Gastrocnemius medialis (tissue), 4 donors: Measurements from ENCODE around the gene PTAFR. TPM values are rescaled to one million over a fixed set of nuclear protein-coding genes. Genes with fewer than 3 reads are reported as not detected.

ENCODE experiments used
- ATAC-seq, 2 donors: fragments of 150-250 bp; one replicate each; pipeline ENCODE4 v1.9.1; 2016
- DNase-seq, 2 donors: peaks; one replicate each; pipeline ENCODE4 v3.0.0-alpha.2; 2019
- H3K27ac ChIP-seq, 4 donors: fragments of 200-600 bp; sonication (generic); 1 replicate in 1 of 4; 2 replicates in 3 of 4; pipeline ENCODE4 v1.5.1; 2016 to 2018; ENCODE audit warnings: mild to moderate bottlenecking in 2 of 4, moderate library complexity in 1 of 4
- H3K27me3 ChIP-seq, 3 donors: fragments of 200-600 bp; sonication (generic) in 2 of 3; 1 replicate in 1 of 3; 2 replicates in 2 of 3; pipeline versions ENCODE4 v1.5.1 to v1.6.0; 2016 to 2019; ENCODE audit warnings: mild to moderate bottlenecking in 1 of 3, moderate library complexity in 1 of 3
- H3K36me3 ChIP-seq, 2 donors: fragments of 200-600 bp; sonication (generic) in 1 of 2; one replicate each; pipeline ENCODE4 v1.5.1; 2017 to 2018
- H3K4me1 ChIP-seq, 2 donors: fragments of 200-600 bp; sonication (generic) in 1 of 2; one replicate each; pipeline ENCODE4 v1.5.1; 2016 to 2017; ENCODE audit warnings: mild to moderate bottlenecking in 2 of 2
- H3K4me3 ChIP-seq, 4 donors: fragments of 200-600 bp; sonication (generic) in 3 of 4; 1 replicate in 1 of 4; 2 replicates in 3 of 4; pipeline ENCODE4 v1.5.1; 2016 to 2019; ENCODE audit warnings: mild to moderate bottlenecking in 2 of 4
- H3K9me3 ChIP-seq, 3 donors: fragments of 200-600 bp; sonication (generic) in 2 of 3; 1 replicate in 1 of 3; 2 replicates in 2 of 3; pipeline ENCODE4 v1.5.1; 2016 to 2019
- POLR2A ChIP-seq, 2 donors: fragments of 450-650 bp; IDR thresholded peaks; one replicate each; pipeline ENCODE4 v1.6.1; 2017; ENCODE audit warnings: antibody characterized with exemption in 2 of 2, mild to moderate bottlenecking in 2 of 2, moderate library complexity in 2 of 2
- in situ Hi-C, 4 donors: fragments of 200-750 bp; cut with MboI; loops; one replicate each; pipeline versions ENCODE4 v1.15.0 to v1.8.0; 2017; ENCODE audit warnings: low sequenced_read_pairs in 4 of 4
- intact Hi-C: fragments of 100-400 bp; cut with DNase I; formaldehyde crosslinking; loops from one replicate; pipeline ENCODE4 v1.15.1; 2023; ENCODE audit warnings: low total_unique reads
- total RNA-seq, 4 donors: library from RNA; depleted of rRNA; stranded (reverse); fragments of >200 nt; gene quantifications; one replicate each; pipeline versions ENCODE4 v1.1.0 to v1.2.3, GENCODE V29; 2016
- TF ChIP-seq, protein P1 (sequence below), 5 experiments: fragments of 450-650 bp in 3 of 5; fragments of 200-600 bp in 2 of 5; sonication (generic) in 2 of 5; IDR thresholded peaks in 4 of 5; conservative IDR thresholded peaks in 1 of 5; 1 replicate in 4 of 5; 2 replicates in 1 of 5; pipeline ENCODE4 v1.5.1; 2016 to 2019; ENCODE audit warnings: antibody characterized with exemption in 5 of 5, mild to moderate bottlenecking in 3 of 5, moderate library complexity in 3 of 5

PTAFR gene
- 1 to 10 TPM in 2 of 4 donors, under 1 TPM in 2; 0.76 to 1.5 (median 0.97) TPM for total RNA-seq

- Histone ChIP-seq H3K4me3 (peak within 1 kb of the TSS in 1 of 4 donors; percentile 11), H3K27ac (no peak within 1 kb of the TSS), H3K36me3 (no peaks in the 10 kb centered on the region), H3K4me1 (peaks cover 0 to 8% of the 10 kb centered on the region in 2 donors), H3K27me3 (no peaks in the 10 kb centered on the region), H3K9me3 (no peaks in the 10 kb centered on the region)
- DNase-seq (peak in 1 of 2 donors; percentile 17), ATAC-seq (no peak)
- intact Hi-C loops = no loop called here
- TF ChIP-seq POLR2A (IDR thresholded peaks at IDR 0.05) = no peak
- TF ChIP-seq, protein P1, sequence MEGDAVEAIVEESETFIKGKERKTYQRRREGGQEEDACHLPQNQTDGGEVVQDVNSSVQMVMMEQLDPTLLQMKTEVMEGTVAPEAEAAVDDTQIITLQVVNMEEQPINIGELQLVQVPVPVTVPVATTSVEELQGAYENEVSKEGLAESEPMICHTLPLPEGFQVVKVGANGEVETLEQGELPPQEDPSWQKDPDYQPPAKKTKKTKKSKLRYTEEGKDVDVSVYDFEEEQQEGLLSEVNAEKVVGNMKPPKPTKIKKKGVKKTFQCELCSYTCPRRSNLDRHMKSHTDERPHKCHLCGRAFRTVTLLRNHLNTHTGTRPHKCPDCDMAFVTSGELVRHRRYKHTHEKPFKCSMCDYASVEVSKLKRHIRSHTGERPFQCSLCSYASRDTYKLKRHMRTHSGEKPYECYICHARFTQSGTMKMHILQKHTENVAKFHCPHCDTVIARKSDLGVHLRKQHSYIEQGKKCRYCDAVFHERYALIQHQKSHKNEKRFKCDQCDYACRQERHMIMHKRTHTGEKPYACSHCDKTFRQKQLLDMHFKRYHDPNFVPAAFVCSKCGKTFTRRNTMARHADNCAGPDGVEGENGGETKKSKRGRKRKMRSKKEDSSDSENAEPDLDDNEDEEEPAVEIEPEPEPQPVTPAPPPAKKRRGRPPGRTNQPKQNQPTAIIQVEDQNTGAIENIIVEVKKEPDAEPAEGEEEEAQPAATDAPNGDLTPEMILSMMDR (IDR thresholded peaks at IDR 0.05 in 4 of 5, conservative IDR thresholded peaks at IDR 0.05 in 1 of 5) = no peak
- in situ Hi-C loops = no loop called here
Measured at GRCh38 chr1:28176492-28177470, at the start of gene PTAFR. Gene PTAFR (minus strand): TSS chr1:28176690. CDS start chr1:28151021, 25,669 bp downstream.

GRCh38 chr1:28213315-28213714 is 36.8 kb upstream of the PTAFR start:
- H3K27me3 ChIP-seq = no peaks in the 10 kb centered on the region
- intact Hi-C loops = no loop called here
- TF ChIP-seq, protein P1 (IDR thresholded peaks at IDR 0.05 in 4 of 5, conservative IDR thresholded peaks at IDR 0.05 in 1 of 5) = no peak
- TF ChIP-seq POLR2A (IDR thresholded peaks at IDR 0.05) = no peak
- H3K9me3 ChIP-seq = no peaks in the 10 kb centered on the region
- H3K4me1 ChIP-seq = peaks cover 29 to 36% of the 10 kb centered on the region in 2 donors
- peaks cover 0 to 41% of the 10 kb centered on the region in 2 donors for H3K36me3 ChIP-seq
- no peak overlapping the region for H3K4me3 ChIP-seq
- DNase-seq (no peak), ATAC-seq (no peak)
- in situ Hi-C loops = loop anchor here in 2 of 4 donors (5.0 kb wide), 1 partner anchor 121 kb away; no protein-coding TSS in a partner anchor
- H3K27ac ChIP-seq = peak overlapping the region in 2 of 4 donors; percentile 15 to 46

- no peak for TF ChIP-seq POLR2A (IDR thresholded peaks at IDR 0.05)
- TF ChIP-seq, protein P1 (IDR thresholded peaks at IDR 0.05 in 4 of 5, conservative IDR thresholded peaks at IDR 0.05 in 1 of 5) = no peak
- in situ Hi-C loops = loop anchor here (5.0 to 10.0 kb wide), 2 partner anchors 115 to 117 kb away; no protein-coding TSS in a partner anchor
- H3K27me3 ChIP-seq = no peaks in the 10 kb centered on the region
- peaks cover 29 to 36% of the 10 kb centered on the region in 2 donors for H3K4me1 ChIP-seq
- H3K9me3 ChIP-seq = no peaks in the 10 kb centered on the region
- intact Hi-C loops = loop anchor here (1.0 kb wide), 1 partner anchor 118 kb away; no protein-coding TSS in a partner anchor
- ATAC-seq = peak in 1 of 2 donors; percentile 38
- H3K36me3 ChIP-seq = peaks cover 0 to 72% of the 10 kb centered on the region in 2 donors
- H3K4me3 ChIP-seq = no peak overlapping the region
- H3K27ac ChIP-seq = peak overlapping the region; percentile 51 to 76 (median 72)
- no peak for DNase-seq
Measured at GRCh38 chr1:28209700-28210099, 33.2 kb upstream of the PTAFR start.

DNA sequence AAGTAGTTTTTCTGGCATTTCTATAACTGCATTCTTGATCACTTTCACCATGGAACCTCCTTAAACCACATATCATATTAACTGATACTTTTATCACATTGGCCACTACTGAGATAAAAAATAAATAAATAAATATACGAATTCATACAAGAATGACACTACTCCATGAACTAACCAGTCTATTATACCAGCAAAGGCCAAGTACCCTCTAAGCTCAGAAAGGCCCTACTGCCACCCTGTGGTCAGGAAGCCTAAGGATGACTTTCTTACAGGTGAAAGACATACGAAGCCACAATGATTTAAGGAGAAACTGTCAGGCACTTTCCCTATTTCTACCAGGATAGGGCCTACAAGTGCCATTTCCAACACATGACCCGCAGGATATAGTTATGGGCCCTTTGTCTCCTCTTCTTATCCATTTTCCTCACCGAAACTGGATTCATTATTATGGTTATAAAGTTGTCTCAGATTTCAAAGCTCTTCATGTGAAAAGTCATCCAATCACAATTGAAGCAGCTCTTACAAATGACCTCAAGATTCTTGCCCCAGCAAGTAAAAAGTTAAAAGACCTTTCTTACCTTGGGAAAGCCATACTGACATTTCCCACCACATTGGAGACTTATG is 32.4 kb upstream of the PTAFR start:
- Histone ChIP-seq H3K27ac (peak overlapping the region; percentile 51 to 76 (median 72)), H3K27me3 (no peaks in the 10 kb centered on the region), H3K4me1 (peaks cover 29 to 36% of the 10 kb centered on the region in 2 donors), H3K4me3 (no peak overlapping the region), H3K36me3 (peaks cover 4 to 72% of the 10 kb centered on the region in 2 donors), H3K9me3 (no peaks in the 10 kb centered on the region)
- peak in 1 of 2 donors; percentile 59 for DNase-seq
- peak; percentile 82 to 84 for ATAC-seq
- intact Hi-C loops = loop anchor here (1.0 kb wide), 1 partner anchor 118 kb away; no protein-coding TSS in a partner anchor
- in situ Hi-C loops = loop anchor here in 2 of 4 donors (5.0 to 10.0 kb wide), 2 partner anchors 114 to 117 kb away; no protein-coding TSS in a partner anchor
- no peak for TF ChIP-seq POLR2A (IDR thresholded peaks at IDR 0.05)
- TF ChIP-seq, protein P1 (IDR thresholded peaks at IDR 0.05 in 4 of 5, conservative IDR thresholded peaks at IDR 0.05 in 1 of 5) = peak; percentile 52 to 71 (median 64)
